ENCODE results near the gene GLTP.
A peak's percentile ranks its signal among the peaks of the same experiment; 100 is the strongest.

Gene GLTP

GRCh38 chr12:109910254-109910968 is 30.1 kb upstream of the GLTP start:
- Histone ChIP-seq H3K9ac (no peak overlapping the region), H3K4me1 (no peaks in the 10 kb centered on the region), H3K4me3 (ENCODE audit: low read depth, low read length) (no peak overlapping the region), H3K27ac (no peak overlapping the region), H2AFZ (no peak overlapping the region), H3K9me3 (ENCODE audit: control insufficient read depth, low read length) (no peaks in the 10 kb centered on the region), H3K27me3 (ENCODE audit: control insufficient read depth, insufficient read depth, low read length) (no peaks in the 10 kb centered on the region), H3K79me2 (no peaks in the 10 kb centered on the region), H3K4me2 (ENCODE audit: low read length) (no peak overlapping the region), H3K36me3 (ENCODE audit: control insufficient read depth, insufficient read depth, low read length) (no peaks in the 10 kb centered on the region)
- no peak for TF ChIP-seq CTCF (IDR thresholded peaks at IDR 0.05)

- H3K27me3 ChIP-seq (ENCODE audit: control insufficient read depth, insufficient read depth, low read length): no peaks in the 10 kb centered on the region
- no peaks in the 10 kb centered on the region for H3K9me3 ChIP-seq (ENCODE audit: control insufficient read depth, low read length)
- no peak for TF ChIP-seq CTCF (IDR thresholded peaks at IDR 0.05)
- H3K79me2 ChIP-seq: no peaks in the 10 kb centered on the region
- H3K9ac ChIP-seq: no peak overlapping the region
- H3K4me2 ChIP-seq (ENCODE audit: low read length): no peak overlapping the region
- no peaks in the 10 kb centered on the region for H3K36me3 ChIP-seq (ENCODE audit: control insufficient read depth, insufficient read depth, low read length)
- no peak overlapping the region for H3K27ac ChIP-seq
- no peak overlapping the region for H3K4me3 ChIP-seq (ENCODE audit: low read depth, low read length)
- H2AFZ ChIP-seq: no peak overlapping the region
- peaks cover 6% of the 10 kb centered on the region for H3K4me1 ChIP-seq
These were observed 25.0 kb upstream of the GLTP start for GRCh38 chr12:109905301-109905700.

GRCh38 chr12:109902891-109903418 is 22.6 kb upstream of the GLTP start:
- Histone ChIP-seq H3K9me3 (ENCODE audit: control insufficient read depth, low read length) (no peaks in the 10 kb centered on the region), H3K4me3 (ENCODE audit: low read depth, low read length) (no peak overlapping the region)

GRCh38 chr12:109900752-109901580 is 20.6 kb upstream of the GLTP start:
- Histone ChIP-seq H3K27me3 (ENCODE audit: control insufficient read depth, insufficient read depth, low read length) (no peaks in the 10 kb centered on the region), H3K79me2 (no peaks in the 10 kb centered on the region), H3K36me3 (ENCODE audit: control insufficient read depth, insufficient read depth, low read length) (no peaks in the 10 kb centered on the region), H3K4me3 (ENCODE audit: low read depth, low read length) (peak overlapping the region; percentile 78), H3K4me2 (ENCODE audit: low read length) (peak overlapping the region; percentile 81), H3K9me3 (ENCODE audit: control insufficient read depth, low read length) (no peaks in the 10 kb centered on the region), H3K27ac (no peak overlapping the region), H3K9ac (no peak overlapping the region), H3K4me1 (peaks cover 6% of the 10 kb centered on the region), H2AFZ (peak overlapping the region; percentile 94)
- no peak for TF ChIP-seq CTCF (IDR thresholded peaks at IDR 0.05)

More at GRCh38 chr12:109902891-109903418, 22.6 kb upstream of the GLTP start:
- Histone ChIP-seq H3K79me2 (no peaks in the 10 kb centered on the region), H2AFZ (no peak overlapping the region), H3K36me3 (ENCODE audit: control insufficient read depth, insufficient read depth, low read length) (no peaks in the 10 kb centered on the region), H3K4me1 (peaks cover 6% of the 10 kb centered on the region), H3K27me3 (ENCODE audit: control insufficient read depth, insufficient read depth, low read length) (no peaks in the 10 kb centered on the region), H3K9ac (no peak overlapping the region), H3K4me2 (ENCODE audit: low read length) (no peak overlapping the region), H3K27ac (no peak overlapping the region)
- no peak for TF ChIP-seq CTCF (IDR thresholded peaks at IDR 0.05)

Measured in parathyroid adenoma (tissue), 2 donors.